Stimulated activated naive CD8-positive, alpha-beta T cell treated with anti-CD3 and anti-CD28 coated beads, Interleukin-15, amount 100 ng/mL, for 72 hours (primary cell): ENCODE measurements around the gene SMCO4.
"Not testable (repeated sequence)": the region's sequence is repeated elsewhere in the genome, so short reads cannot be mapped to it uniquely, and the experiment has no call there.

Experiments
- ATAC-seq: fragments of 150-1000 bp; cut with Tn5 transposase; 2 replicates; pipeline ENCODE4 v1.10.0; 2021; ENCODE audit warnings: mild to moderate bottlenecking, moderate library complexity
- DNase-seq, 2 donors: peaks; one replicate each; pipeline ENCODE4 v3.0.0; 2021 to 2022
- H3K27ac Mint-ChIP-seq, 2 donors: one replicate each; pipeline ENCODE4 v1.8.0; 2022; ENCODE audit warnings: mild to moderate bottlenecking in 2 of 2, mixed read lengths in 2 of 2, moderate library complexity in 2 of 2
- H3K27me3 Mint-ChIP-seq: one replicate; pipeline ENCODE4 v1.8.0; 2022; ENCODE audit warnings: mixed read lengths
- H3K4me1 Mint-ChIP-seq: one replicate; pipeline ENCODE4 v1.8.0; 2022; ENCODE audit warnings: mild to moderate bottlenecking, mixed read lengths
- H3K4me3 Mint-ChIP-seq, 2 donors: one replicate each; pipeline ENCODE4 v1.8.0; 2022; ENCODE audit warnings: mild to moderate bottlenecking in 2 of 2, mixed read lengths in 2 of 2, moderate library complexity in 1 of 2
- H3K9me3 Mint-ChIP-seq, 2 donors: one replicate each; pipeline ENCODE4 v1.8.0; 2022; ENCODE audit warnings: mixed read lengths in 2 of 2

SMCO4 gene

GRCh38 chr11:93541884-93542810, 1.0 kb downstream of the SMCO4 start:
- Mint-ChIP-seq H3K4me1 (peaks cover 21% of the 10 kb centered on the region), H3K4me3 (peak overlapping the region; percentile 83 to 85), H3K27ac (peak overlapping the region; percentile 8 to 36), H3K9me3 (no peaks in the 10 kb centered on the region), H3K27me3 (peaks cover 31% of the 10 kb centered on the region)
- ATAC-seq, result peak; percentile 75
- peak; percentile 26 to 37 for DNase-seq

GRCh38 chr11:93540896-93541553, 2.2 kb downstream of the SMCO4 start:
- no peak for DNase-seq
- H3K9me3 Mint-ChIP-seq, result no peaks in the 10 kb centered on the region
- peaks cover 27% of the 10 kb centered on the region for H3K4me1 Mint-ChIP-seq
- H3K27me3 Mint-ChIP-seq, result peaks cover 25% of the 10 kb centered on the region
- no peak overlapping the region for H3K27ac Mint-ChIP-seq
- ATAC-seq, result no peak
- no peak overlapping the region for H3K4me3 Mint-ChIP-seq

- ATAC-seq (no peak), DNase-seq (no peak)
- Mint-ChIP-seq H3K27me3 (peaks cover 25% of the 10 kb centered on the region), H3K4me1 (peaks cover 34% of the 10 kb centered on the region), H3K4me3 (no peak overlapping the region), H3K9me3 (no peaks in the 10 kb centered on the region), H3K27ac (no peak overlapping the region)
Measured at GRCh38 chr11:93540337-93540736, 2.9 kb downstream of the SMCO4 start.

GRCh38 chr11:93537767-93538261, 5.4 kb downstream of the SMCO4 start:
- no peak for ATAC-seq
- H3K27ac Mint-ChIP-seq, result no peak overlapping the region

GRCh38 chr11:93537049-93537448, 6.1 kb downstream of the SMCO4 start:
- ATAC-seq, result no peak
- no peaks in the 10 kb centered on the region for H3K9me3 Mint-ChIP-seq
- H3K27me3 Mint-ChIP-seq, result peaks cover 23% of the 10 kb centered on the region
- no peak for DNase-seq
- peaks cover 32% of the 10 kb centered on the region for H3K4me1 Mint-ChIP-seq
- no peak overlapping the region for H3K27ac Mint-ChIP-seq
- no peak overlapping the region for H3K4me3 Mint-ChIP-seq

More at GRCh38 chr11:93537767-93538261, 5.4 kb downstream of the SMCO4 start:
- Mint-ChIP-seq H3K4me1 (peaks cover 31% of the 10 kb centered on the region), H3K9me3 (no peaks in the 10 kb centered on the region), H3K27me3 (peaks cover 27% of the 10 kb centered on the region), H3K4me3 (no peak overlapping the region)
- no peak for DNase-seq

GRCh38 chr11:93536101-93536861, 6.9 kb downstream of the SMCO4 start:
- no peak overlapping the region for H3K27ac Mint-ChIP-seq
- no peak overlapping the region for H3K4me3 Mint-ChIP-seq
- DNase-seq (no peak), ATAC-seq (no peak)
- no peaks in the 10 kb centered on the region for H3K9me3 Mint-ChIP-seq
- peaks cover 19% of the 10 kb centered on the region for H3K27me3 Mint-ChIP-seq
- peaks cover 36% of the 10 kb centered on the region for H3K4me1 Mint-ChIP-seq

GRCh38 chr11:93535578-93535977, 7.6 kb downstream of the SMCO4 start:
- not testable (repeated sequence) for DNase-seq, ATAC-seq, H3K9me3 Mint-ChIP-seq, H3K27ac Mint-ChIP-seq
- peaks cover 19% of the 10 kb centered on the region for H3K27me3 Mint-ChIP-seq
- H3K4me1 Mint-ChIP-seq, result peaks cover 42% of the 10 kb centered on the region
- H3K4me3 Mint-ChIP-seq, result peak overlapping the region; percentile 1 to 19

GRCh38 chr11:93532806-93533205, 10.4 kb downstream of the SMCO4 start:
- Mint-ChIP-seq H3K27ac (no peak overlapping the region), H3K27me3 (peaks cover 16% of the 10 kb centered on the region), H3K9me3 (no peaks in the 10 kb centered on the region), H3K4me1 (peaks cover 66% of the 10 kb centered on the region), H3K4me3 (no peak overlapping the region)
- no peak for ATAC-seq
- no peak for DNase-seq

GRCh38 chr11:93532281-93532789, 10.9 kb downstream of the SMCO4 start:
- Mint-ChIP-seq H3K27ac (no peak overlapping the region), H3K27me3 (peaks cover 11% of the 10 kb centered on the region), H3K4me3 (no peak overlapping the region), H3K9me3 (no peaks in the 10 kb centered on the region), H3K4me1 (peaks cover 66% of the 10 kb centered on the region)
- ATAC-seq, result peak; percentile 73
- peak in 1 of 2 donors; percentile 21 for DNase-seq

GRCh38 chr11:93530468-93530826, 12.7 kb downstream of the SMCO4 start:
- Mint-ChIP-seq H3K4me1 (peaks cover 62% of the 10 kb centered on the region), H3K27me3 (peaks cover 8% of the 10 kb centered on the region), H3K27ac (peak overlapping the region; percentile 0 to 69), H3K4me3 (peak overlapping the region in 1 of 2 donors; percentile 1), H3K9me3 (no peaks in the 10 kb centered on the region)
- ATAC-seq (no peak), DNase-seq (no peak)

- no peaks in the 10 kb centered on the region for H3K9me3 Mint-ChIP-seq
- peak overlapping the region; percentile 69 to 77 for H3K27ac Mint-ChIP-seq
- H3K4me1 Mint-ChIP-seq, result peaks cover 56% of the 10 kb centered on the region
- peak overlapping the region in 1 of 2 donors; percentile 45 for H3K4me3 Mint-ChIP-seq
- no peak for DNase-seq
- ATAC-seq, result peak; percentile 54
- peaks cover 4% of the 10 kb centered on the region for H3K27me3 Mint-ChIP-seq
Measured at GRCh38 chr11:93529707-93530467, 13.3 kb downstream of the SMCO4 start.

- Mint-ChIP-seq H3K4me1 (peaks cover 60% of the 10 kb centered on the region), H3K9me3 (no peaks in the 10 kb centered on the region), H3K27me3 (no peaks in the 10 kb centered on the region), H3K27ac (peak overlapping the region in 1 of 2 donors; percentile 20), H3K4me3 (no peak overlapping the region)
- DNase-seq (no peak), ATAC-seq (no peak)
Measured at GRCh38 chr11:93528757-93529645, 14.2 kb downstream of the SMCO4 start.

- no peak overlapping the region for H3K4me3 Mint-ChIP-seq
- ATAC-seq, result no peak
- H3K4me1 Mint-ChIP-seq, result peaks cover 62% of the 10 kb centered on the region
- H3K27ac Mint-ChIP-seq, result no peak overlapping the region
- no peak for DNase-seq
- H3K27me3 Mint-ChIP-seq, result no peaks in the 10 kb centered on the region
- no peaks in the 10 kb centered on the region for H3K9me3 Mint-ChIP-seq
Measured at GRCh38 chr11:93528252-93528651, 14.9 kb downstream of the SMCO4 start.
